A673 (cell line): ENCODE measurements around the gene MEOX1. TPM values are rescaled to one million over a fixed set of nuclear protein-coding genes. Genes with fewer than 3 reads are reported as not detected.

ENCODE experiments used
- BruUV-seq: library from RNA; stranded (reverse); fragments of 400-500 nt; replicated peaks from 2 replicates; lab custom pipeline; 2021; lab: Mats Ljungman, UMichigan
- CTCF ChIA-PET: fragments of 300-600 bp; sonication (Branson Sonifier 250); formaldehyde crosslinking; loops from one replicate; lab custom pipeline; 2022; ENCODE audit warnings: antibody characterized with exemption; lab: Charles Lee
- POLR2A ChIA-PET: fragments of 300-600 bp; sonication (Branson Sonifier 250); formaldehyde crosslinking; loops from one replicate; lab custom pipeline; 2022; ENCODE audit warnings: antibody characterized with exemption; ENCODE audit not compliant: low non-redundant PET; lab: Charles Lee
- DNase-seq: peaks from one replicate; pipeline ENCODE4 v3.0.0-alpha.2; 2015; ENCODE audit warnings: low spot score
- H3K27ac ChIP-seq: fragments of 200-600 bp; sonication (generic); 2 replicates; pipeline ENCODE4 v1.5.1; 2016; ENCODE audit warnings: mixed run types, low read depth, mild to moderate bottlenecking, mixed read lengths, antibody characterized with exemption, low read length; ENCODE audit not compliant: poor library complexity, severe bottlenecking
- H3K27me3 ChIP-seq: fragments of 200-600 bp; sonication (generic); replicated peaks from 2 replicates; pipeline ENCODE4 v1.6.1; 2017; ENCODE audit warnings: mixed run types, low read depth, mild to moderate bottlenecking, mixed read lengths, antibody characterized with exemption, low read length; ENCODE audit not compliant: insufficient read depth, poor library complexity
- H3K36me3 ChIP-seq: fragments of 200-600 bp; sonication (generic); 2 replicates; pipeline ENCODE4 v1.6.1; 2016; ENCODE audit warnings: mixed run types, mild to moderate bottlenecking, mixed read lengths, antibody characterized with exemption, low read length; ENCODE audit not compliant: insufficient read depth, poor library complexity, severe bottlenecking
- H3K4me1 ChIP-seq: fragments of 200-600 bp; sonication (generic); 2 replicates; pipeline ENCODE4 v1.6.1; 2017; ENCODE audit warnings: mixed run types, mild to moderate bottlenecking, mixed read lengths, antibody characterized with exemption, low read length; ENCODE audit not compliant: insufficient read depth, poor library complexity, severe bottlenecking
- H3K4me3 ChIP-seq: fragments of 200-600 bp; sonication (generic); 2 replicates; pipeline ENCODE4 v1.5.1; 2016; ENCODE audit warnings: low read depth, mixed run types, mild to moderate bottlenecking, mixed read lengths, low read length; ENCODE audit not compliant: poor library complexity, severe bottlenecking
- H3K9me3 ChIP-seq: fragments of 200-600 bp; sonication (generic); 2 replicates; pipeline ENCODE4 v1.6.1; 2016; ENCODE audit warnings: mixed run types, low read depth, mild to moderate bottlenecking, mixed read lengths, antibody characterized with exemption, low read length; ENCODE audit not compliant: poor library complexity, severe bottlenecking
- CTCF ChIP-seq: fragments of 300-800, 200-600 bp; sonication (generic); conservative IDR thresholded peaks from 2 replicates; pipeline ENCODE4 v1.5.1; 2017; ENCODE audit warnings: low read depth, mild to moderate bottlenecking, antibody characterized with exemption, low read length, moderate library complexity, mixed read lengths
- EZH2 ChIP-seq: fragments of 200-600 bp; sonication (generic); IDR thresholded peaks from 2 replicates; pipeline ENCODE4 v1.6.1; 2017; ENCODE audit warnings: borderline replicate concordance, low read depth, mild to moderate bottlenecking, mixed read lengths, antibody characterized with exemption, low read length; ENCODE audit not compliant: poor library complexity, severe bottlenecking
- intact Hi-C: fragments of 100-400 bp; cut with micrococcal nuclease; formaldehyde crosslinking; loops from one replicate; pipeline ENCODE4 v1.10.0; 2022; ENCODE audit not compliant: unreplicated experiment
- total RNA-seq: library from RNA; stranded (reverse); gene quantifications from 2 replicates; pipeline ENCODE4 v1.2.3, GENCODE V29; 2021

MEOX1 gene
- total RNA-seq, 1 experiment from 2014 or later = 0.82 TPM

- ChIA-PET CTCF (no interaction called here), POLR2A (no interaction called here)
- Histone ChIP-seq H3K9me3 (no peaks in the 10 kb centered on the region), H3K4me3 (no peak overlapping the region), H3K27ac (no peak overlapping the region), H3K36me3 (no peaks in the 10 kb centered on the region), H3K4me1 (no peaks in the 10 kb centered on the region), H3K27me3 (no peaks in the 10 kb centered on the region)
- no peak for DNase-seq
- BruUV-seq = no TSS peak
- intact Hi-C loops = no loop called here
- TF ChIP-seq CTCF (no peak), EZH2 (no peak)
Measured at GRCh38 chr17:43618276-43618675, 43.4 kb downstream of the MEOX1 start.

DNA sequence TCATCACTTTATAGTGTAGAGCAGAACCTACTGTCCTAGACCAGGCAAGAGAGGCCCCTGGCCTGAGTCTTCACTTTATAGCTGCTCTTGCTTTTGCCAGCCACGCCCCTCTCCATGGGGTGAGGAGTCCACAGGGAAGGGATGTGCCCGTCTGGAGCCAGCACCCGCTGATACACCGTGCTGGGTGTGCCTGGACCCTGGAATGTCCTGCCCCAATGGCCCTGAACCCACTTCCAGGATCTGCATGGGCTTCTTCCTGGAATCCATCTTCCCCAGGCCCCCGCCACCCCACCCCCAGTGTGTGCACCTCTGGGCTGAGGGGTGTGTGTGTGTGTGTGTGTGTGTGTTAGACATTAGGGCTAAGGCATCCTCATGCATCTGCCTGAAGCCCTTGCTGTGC is 44.9 kb downstream of the MEOX1 start:
- no peaks in the 10 kb centered on the region for H3K27me3 ChIP-seq
- intact Hi-C loops = no loop called here
- H3K9me3 ChIP-seq = no peaks in the 10 kb centered on the region
- H3K36me3 ChIP-seq = no peaks in the 10 kb centered on the region
- TF ChIP-seq CTCF (no peak), EZH2 (no peak)
- ChIA-PET CTCF (interaction anchor here (0.6 kb wide), 1 partner anchor 230 kb away, joined by 4 read pairs; no protein-coding TSS in a partner anchor), POLR2A (no interaction called here)
- H3K4me1 ChIP-seq = no peaks in the 10 kb centered on the region
- no peak overlapping the region for H3K4me3 ChIP-seq
- no peak overlapping the region for H3K27ac ChIP-seq
- DNase-seq = no peak
- no TSS peak for BruUV-seq

DNA sequence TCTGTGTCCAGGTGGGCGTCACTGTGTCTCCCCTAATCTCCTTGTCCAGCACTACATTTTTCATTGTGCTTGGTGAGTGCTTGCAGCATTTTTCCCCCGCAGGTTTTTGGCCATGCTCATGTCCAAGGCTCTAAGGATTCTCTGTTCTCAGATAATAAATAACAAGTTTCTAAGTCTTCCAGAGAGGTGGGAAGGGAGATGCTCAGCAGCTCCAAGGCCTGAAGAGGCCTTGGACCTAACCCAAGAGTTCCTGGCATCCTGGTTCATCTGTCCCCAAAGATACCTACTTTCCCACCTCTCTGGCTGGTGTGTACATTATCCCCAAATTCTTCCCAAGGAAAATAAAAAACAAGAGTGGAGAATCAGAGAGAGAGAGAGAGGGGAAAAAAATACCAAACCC is 45.3 kb downstream of the MEOX1 start:
- DNase-seq = no peak
- Histone ChIP-seq H3K9me3 (no peaks in the 10 kb centered on the region), H3K36me3 (no peaks in the 10 kb centered on the region), H3K27me3 (no peaks in the 10 kb centered on the region), H3K27ac (no peak overlapping the region), H3K4me3 (no peak overlapping the region), H3K4me1 (no peaks in the 10 kb centered on the region)
- TF ChIP-seq CTCF = no peak
- no peak for TF ChIP-seq EZH2
- ChIA-PET CTCF (no interaction called here), POLR2A (no interaction called here)
- intact Hi-C loops = no loop called here
- no TSS peak for BruUV-seq
